LNCaP clone FGC (cell line): ENCODE data around the gene CHMP4B.

Experiments
- DNase-seq: peaks from one replicate; pipeline ENCODE4 v3.0.0-alpha.2; 2011; ENCODE audit warnings: low read depth
- H3K4me3 ChIP-seq: 2 replicates; pipeline ENCODE4 v1.5.1; 2011; ENCODE audit warnings: mild to moderate bottlenecking, low read depth, low read length, control low read depth
- TF ChIP-seq, protein P1 (sequence below): IDR thresholded peaks from 2 replicates; pipeline ENCODE4 v1.5.1; 2012; ENCODE audit warnings: mild to moderate bottlenecking; ENCODE audit not compliant: control insufficient read depth, insufficient read depth; ENCODE audit errors: extremely low read depth

Gene CHMP4B

DNA sequence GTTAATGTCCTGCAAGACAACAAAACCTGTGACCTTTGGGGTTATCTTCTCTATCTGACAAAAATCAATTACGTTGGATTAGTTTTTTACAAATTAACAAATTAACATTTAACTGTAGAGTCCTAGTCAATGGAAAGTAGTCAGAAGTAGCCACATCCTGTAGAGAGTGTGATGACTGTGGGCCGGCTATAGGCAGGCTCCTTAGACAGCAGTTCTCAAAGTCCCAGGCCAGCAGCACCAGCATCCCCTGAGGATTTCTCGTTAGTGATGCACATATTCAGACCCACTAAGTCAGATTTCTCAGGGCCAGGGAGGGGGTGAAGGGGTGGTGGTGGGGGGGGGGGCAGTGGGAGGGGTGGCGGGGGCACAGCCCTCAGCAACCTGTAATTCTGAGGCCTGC is 42.1 kb upstream of the CHMP4B start:
- no peak for DNase-seq
- TF ChIP-seq, protein P1, sequence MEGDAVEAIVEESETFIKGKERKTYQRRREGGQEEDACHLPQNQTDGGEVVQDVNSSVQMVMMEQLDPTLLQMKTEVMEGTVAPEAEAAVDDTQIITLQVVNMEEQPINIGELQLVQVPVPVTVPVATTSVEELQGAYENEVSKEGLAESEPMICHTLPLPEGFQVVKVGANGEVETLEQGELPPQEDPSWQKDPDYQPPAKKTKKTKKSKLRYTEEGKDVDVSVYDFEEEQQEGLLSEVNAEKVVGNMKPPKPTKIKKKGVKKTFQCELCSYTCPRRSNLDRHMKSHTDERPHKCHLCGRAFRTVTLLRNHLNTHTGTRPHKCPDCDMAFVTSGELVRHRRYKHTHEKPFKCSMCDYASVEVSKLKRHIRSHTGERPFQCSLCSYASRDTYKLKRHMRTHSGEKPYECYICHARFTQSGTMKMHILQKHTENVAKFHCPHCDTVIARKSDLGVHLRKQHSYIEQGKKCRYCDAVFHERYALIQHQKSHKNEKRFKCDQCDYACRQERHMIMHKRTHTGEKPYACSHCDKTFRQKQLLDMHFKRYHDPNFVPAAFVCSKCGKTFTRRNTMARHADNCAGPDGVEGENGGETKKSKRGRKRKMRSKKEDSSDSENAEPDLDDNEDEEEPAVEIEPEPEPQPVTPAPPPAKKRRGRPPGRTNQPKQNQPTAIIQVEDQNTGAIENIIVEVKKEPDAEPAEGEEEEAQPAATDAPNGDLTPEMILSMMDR, result no peak

DNA sequence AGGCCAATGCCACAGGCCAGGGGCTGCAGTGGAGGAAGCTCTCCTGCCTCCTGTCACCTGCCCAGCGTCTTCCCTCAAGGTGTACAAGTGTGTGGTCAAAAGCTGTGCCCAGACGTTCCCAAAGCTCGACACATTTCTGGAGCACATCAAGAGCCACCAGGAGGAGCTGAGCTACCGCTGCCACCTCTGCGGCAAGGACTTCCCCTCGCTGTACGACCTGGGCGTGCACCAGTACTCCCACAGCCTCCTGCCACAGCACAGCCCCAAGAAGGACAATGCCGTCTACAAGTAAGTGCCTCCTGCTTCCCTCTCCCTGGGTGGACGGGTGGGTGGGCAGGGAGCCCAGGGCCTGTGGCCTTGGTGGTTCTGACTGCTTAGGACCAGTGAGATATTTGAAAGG is 41.1 kb upstream of the CHMP4B start:
- TF ChIP-seq, protein P1, result no peak
- no peak overlapping the region for H3K4me3 ChIP-seq
- DNase-seq, result no peak

More for the DNA sequence above, 42.1 kb upstream of the CHMP4B start:
- no peak overlapping the region for H3K4me3 ChIP-seq

DNA sequence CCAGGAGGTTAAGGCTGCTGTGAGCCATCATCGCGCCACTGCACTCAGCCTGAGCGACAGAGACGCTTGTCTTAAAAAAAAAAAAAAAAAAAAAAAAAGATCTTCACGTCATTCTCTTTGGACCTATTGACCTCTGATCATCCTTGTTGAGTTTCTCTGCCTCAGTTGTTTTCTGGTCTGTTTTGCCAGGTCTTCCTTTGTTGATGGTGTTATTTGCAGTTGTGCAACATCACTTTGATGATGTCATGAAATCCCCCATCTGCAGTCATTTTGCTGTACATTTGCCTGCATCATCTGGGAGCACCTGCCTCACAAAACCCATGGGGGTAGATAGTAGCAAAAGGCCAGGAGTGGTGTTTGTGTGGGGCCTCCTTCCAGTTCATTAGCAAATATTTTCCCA is 39.2 kb upstream of the CHMP4B start:
- no peak for DNase-seq
- TF ChIP-seq, protein P1, result no peak
- H3K4me3 ChIP-seq, result no peak overlapping the region

DNA sequence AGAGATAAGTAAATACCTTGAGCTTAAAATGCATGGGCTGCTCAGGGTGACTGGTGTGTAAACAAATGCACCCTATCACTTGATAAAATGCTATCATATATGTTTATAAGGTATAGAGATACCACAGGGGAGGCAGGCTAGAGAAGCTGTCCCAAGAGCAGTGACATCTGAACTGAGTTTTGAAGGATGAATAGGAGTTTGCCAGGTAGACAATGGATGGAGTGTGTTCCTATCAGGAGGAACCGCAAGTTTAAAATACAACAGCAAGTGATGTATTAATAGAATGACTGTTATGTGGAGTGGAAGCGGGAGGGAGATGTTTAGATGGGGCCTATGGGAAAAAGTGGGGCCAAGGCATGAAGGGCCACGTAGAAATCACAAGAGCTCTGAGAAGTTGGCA is 38.7 kb upstream of the CHMP4B start:
- TF ChIP-seq, protein P1, result no peak
- H3K4me3 ChIP-seq, result no peak overlapping the region
- no peak for DNase-seq

DNA sequence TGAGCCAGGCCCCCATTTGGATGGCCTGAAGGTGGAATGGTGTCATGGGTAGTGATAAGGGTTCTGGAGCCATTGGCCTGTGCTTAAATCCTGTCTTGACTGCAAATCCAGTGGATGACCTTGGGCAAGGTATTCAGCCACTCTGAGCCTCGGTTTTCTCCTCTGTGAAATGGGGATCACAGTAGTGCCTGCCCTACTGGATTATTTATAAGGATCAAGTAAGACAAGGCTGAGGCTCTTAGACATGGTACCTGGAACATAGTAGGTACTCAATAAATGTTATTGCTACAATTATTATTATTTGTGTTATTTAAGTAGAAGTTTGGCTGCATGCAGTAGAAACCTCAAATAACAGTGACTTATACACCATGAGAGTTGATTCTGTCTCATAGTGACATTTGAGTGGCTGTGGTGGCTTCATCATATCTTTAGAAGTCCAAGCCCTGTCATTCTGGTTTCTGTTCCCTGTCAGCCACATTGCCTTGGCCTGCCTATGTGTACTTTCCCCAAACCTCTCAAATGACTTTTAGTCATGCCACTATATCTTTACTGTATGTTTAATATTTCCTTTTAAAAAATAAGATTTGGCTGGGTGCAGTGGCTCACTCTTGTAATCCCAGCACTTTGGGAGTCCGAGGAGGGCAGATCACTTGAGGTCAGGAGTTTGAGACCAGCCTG is 37.6 kb upstream of the CHMP4B start:
- TF ChIP-seq, protein P1, result no peak
- DNase-seq, result no peak
- H3K4me3 ChIP-seq, result no peak overlapping the region

DNA sequence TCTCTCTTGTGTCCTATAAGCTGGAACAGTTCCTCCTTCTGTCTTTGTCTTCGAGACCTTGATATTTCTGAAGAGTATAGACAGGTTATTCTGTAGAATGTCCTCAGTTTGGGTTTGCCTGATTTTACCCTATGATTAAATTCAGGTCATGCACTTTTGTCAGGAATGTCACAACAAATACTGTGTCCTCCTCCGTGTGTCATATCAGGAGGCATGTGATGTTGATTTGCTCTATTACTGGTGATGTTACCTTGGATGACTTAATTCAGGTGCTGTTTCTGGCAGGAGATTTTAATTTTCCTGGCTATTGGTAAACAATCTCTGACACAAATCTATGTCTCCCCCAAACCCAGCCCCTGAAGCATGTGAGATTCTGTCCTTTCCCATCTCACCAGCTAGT is 33.3 kb upstream of the CHMP4B start:
- no peak for DNase-seq
- TF ChIP-seq, protein P1, result no peak
- H3K4me3 ChIP-seq, result no peak overlapping the region

DNA sequence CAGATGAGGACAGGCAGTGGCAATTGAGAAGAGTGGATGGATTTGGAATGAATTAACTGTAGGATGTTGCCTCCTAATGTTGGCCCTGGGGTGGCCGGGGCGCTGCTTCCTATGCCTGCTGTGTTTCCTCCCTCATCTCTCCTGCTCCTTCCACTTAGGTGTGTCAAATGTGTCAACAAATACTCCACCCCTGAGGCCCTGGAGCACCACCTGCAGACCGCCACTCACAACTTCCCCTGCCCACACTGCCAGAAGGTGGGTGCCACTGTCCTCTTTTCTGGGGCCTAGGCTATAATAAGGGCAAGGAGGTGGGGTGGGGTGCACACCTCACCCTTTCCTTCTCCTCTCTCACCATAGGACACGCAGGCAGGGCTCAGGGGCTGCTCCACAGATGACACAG is 30.0 kb upstream of the CHMP4B start:
- H3K4me3 ChIP-seq, result no peak overlapping the region
- TF ChIP-seq, protein P1, result no peak
- no peak for DNase-seq
